ENCODE results near the gene SHISA8.

DNA sequence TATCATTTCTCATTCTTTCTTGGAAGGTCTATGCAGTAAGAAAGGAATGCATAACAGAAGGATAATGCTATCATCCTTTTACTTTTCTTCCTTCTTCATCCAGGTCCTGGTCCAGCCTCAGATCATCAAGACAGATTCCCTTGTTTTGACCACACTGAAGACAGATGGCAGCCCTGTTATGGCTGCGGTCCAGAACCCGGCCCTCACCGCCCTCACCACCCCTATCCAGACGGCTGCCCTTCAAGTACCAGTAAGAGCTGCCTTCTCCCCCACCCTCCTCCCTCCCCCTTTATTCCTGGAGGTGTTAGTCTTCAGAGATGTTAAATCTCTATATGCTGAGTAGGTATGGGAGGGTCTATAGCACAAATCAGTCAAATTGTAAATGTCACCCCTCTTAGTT, 44.1 kb downstream of the SHISA8 start:
- no peak for TF ChIP-seq EZH2phosphoT487 (conservative IDR thresholded peaks at IDR 0.05; ENCODE audit: low read length)
- TF ChIP-seq, protein P1, sequence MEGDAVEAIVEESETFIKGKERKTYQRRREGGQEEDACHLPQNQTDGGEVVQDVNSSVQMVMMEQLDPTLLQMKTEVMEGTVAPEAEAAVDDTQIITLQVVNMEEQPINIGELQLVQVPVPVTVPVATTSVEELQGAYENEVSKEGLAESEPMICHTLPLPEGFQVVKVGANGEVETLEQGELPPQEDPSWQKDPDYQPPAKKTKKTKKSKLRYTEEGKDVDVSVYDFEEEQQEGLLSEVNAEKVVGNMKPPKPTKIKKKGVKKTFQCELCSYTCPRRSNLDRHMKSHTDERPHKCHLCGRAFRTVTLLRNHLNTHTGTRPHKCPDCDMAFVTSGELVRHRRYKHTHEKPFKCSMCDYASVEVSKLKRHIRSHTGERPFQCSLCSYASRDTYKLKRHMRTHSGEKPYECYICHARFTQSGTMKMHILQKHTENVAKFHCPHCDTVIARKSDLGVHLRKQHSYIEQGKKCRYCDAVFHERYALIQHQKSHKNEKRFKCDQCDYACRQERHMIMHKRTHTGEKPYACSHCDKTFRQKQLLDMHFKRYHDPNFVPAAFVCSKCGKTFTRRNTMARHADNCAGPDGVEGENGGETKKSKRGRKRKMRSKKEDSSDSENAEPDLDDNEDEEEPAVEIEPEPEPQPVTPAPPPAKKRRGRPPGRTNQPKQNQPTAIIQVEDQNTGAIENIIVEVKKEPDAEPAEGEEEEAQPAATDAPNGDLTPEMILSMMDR (IDR thresholded peaks at IDR 0.05; ENCODE audit: insufficient read depth, low read length, poor library complexity, severe bottlenecking): no peak

All from SU-DHL-6 (cell line).